H1 (cell line): ENCODE measurements around the gene WDR90. TPM values are rescaled to one million over a fixed set of nuclear protein-coding genes. Genes with fewer than 3 reads are reported as not detected.

ENCODE experiments used
- CTCF ChIA-PET: fragments of 300-600 bp; sonication (Branson Sonifier 250); formaldehyde crosslinking; loops from one replicate; lab custom pipeline; 2021; ENCODE audit not compliant: partially characterized antibody; lab: Charles Lee
- POLR2A ChIA-PET: fragments of 300-600 bp; sonication (Branson Sonifier 250); formaldehyde crosslinking; loops from one replicate; lab custom pipeline; 2021; ENCODE audit warnings: inconsistent platforms; ENCODE audit not compliant: partially characterized antibody; lab: Charles Lee
- DNase-seq, 2 experiments: peaks; one replicate each; pipeline versions ENCODE4 v3.0.0 to v3.0.0-alpha.2; 2010 to 2022; ENCODE audit warnings: low spot score in 2 of 2, low read depth in 1 of 2, mixed read lengths in 1 of 2
- FAIRE-seq: peaks from 2 replicates; lab custom pipeline; 2011; peaks lifted over from hg19 to GRCh38; lab: Jason Lieb, UNC
- H2AFZ ChIP-seq: 2 replicates; pipeline ENCODE4 v1.8.1; 2012; ENCODE audit warnings: low read length, inconsistent platforms
- H2AK5ac ChIP-seq: 2 replicates; pipeline ENCODE4 v1.6.1; 2013; ENCODE audit warnings: low read depth, low read length
- H2BK120ac ChIP-seq: replicated peaks from 2 replicates; pipeline ENCODE3; 2013; ENCODE audit warnings: low read depth, low read length, inconsistent platforms
- H2BK12ac ChIP-seq: 2 replicates; pipeline ENCODE4 v1.6.1; 2013; ENCODE audit warnings: low read depth, low read length
- H2BK15ac ChIP-seq: 2 replicates; pipeline ENCODE4 v1.6.1; 2013; ENCODE audit warnings: low read length
- H2BK20ac ChIP-seq: 2 replicates; pipeline ENCODE4 v1.6.1; 2013; ENCODE audit warnings: low read length
- H2BK5ac ChIP-seq: 2 replicates; pipeline ENCODE4 v1.6.1; 2013; ENCODE audit warnings: low read depth, low read length
- H3K14ac ChIP-seq: 2 replicates; pipeline ENCODE4 v1.6.1; 2013; ENCODE audit warnings: inconsistent platforms; ENCODE audit not compliant: insufficient read length
- H3K18ac ChIP-seq: 2 replicates; pipeline ENCODE4 v1.6.1; 2013; ENCODE audit warnings: low read length; ENCODE audit errors: extremely low read depth
- H3K23ac ChIP-seq: 2 replicates; pipeline ENCODE4 v1.6.1; 2013; ENCODE audit warnings: inconsistent platforms; ENCODE audit not compliant: insufficient read length
- H3K23me2 ChIP-seq: 2 replicates; pipeline ENCODE4 v1.6.1; 2013; ENCODE audit warnings: low read depth, low read length
- H3K27ac ChIP-seq: 2 replicates; pipeline ENCODE4 v1.6.1; 2011; ENCODE audit warnings: low read depth, low read length, inconsistent platforms
- H3K27me3 ChIP-seq, 4 experiments: replicated peaks in 1 of 4; 1 replicate in 1 of 4; 2 replicates in 3 of 4; pipeline versions ENCODE4 v1.6.1 to v1.8.1; 2011 to 2013; ENCODE audit warnings: low read length in 3 of 4, mild to moderate bottlenecking in 3 of 4, inconsistent platforms in 2 of 4, mixed read lengths in 2 of 4, moderate library complexity in 1 of 4; ENCODE audit not compliant: control insufficient read depth in 3 of 4, insufficient read depth in 3 of 4; ENCODE audit errors: extremely low read depth in 1 of 4
- H3K36me3 ChIP-seq, 4 experiments: 2 replicates each; pipeline versions ENCODE4 v1.6.1 to v1.8.1; 2011 to 2013; ENCODE audit warnings: mild to moderate bottlenecking in 4 of 4, low read length in 3 of 4, moderate library complexity in 2 of 4, control low read depth in 1 of 4, inconsistent platforms in 1 of 4; ENCODE audit not compliant: insufficient read depth in 4 of 4, control insufficient read depth in 2 of 4
- H3K4ac ChIP-seq: replicated peaks from 2 replicates; pipeline ENCODE3; 2013; ENCODE audit warnings: low read length, low read depth, mixed read lengths, inconsistent platforms; ENCODE audit not compliant: insufficient read length
- H3K4me1 ChIP-seq, 4 experiments: replicated peaks in 1 of 4; 1 replicate in 1 of 4; 2 replicates in 3 of 4; pipeline versions ENCODE4 v1.6.1 to v1.8.1; 2011 to 2013; ENCODE audit warnings: low read length in 3 of 4, inconsistent platforms in 2 of 4, mixed read lengths in 1 of 4; ENCODE audit not compliant: insufficient read depth in 4 of 4, control insufficient read depth in 3 of 4
- H3K4me2 ChIP-seq, 2 experiments: 2 replicates each; pipeline versions ENCODE4 v1.6.1 to v1.8.1; 2011 to 2013; ENCODE audit warnings: low read depth in 2 of 2, low read length in 2 of 2, control low read depth in 1 of 2, inconsistent platforms in 1 of 2, mild to moderate bottlenecking in 1 of 2; ENCODE audit not compliant: insufficient read depth in 1 of 2
- H3K4me3 ChIP-seq, 4 experiments: fragments of 200-600, 300-600 bp in 1 of 4; sonication (generic), shearing (Covaris generic), sonication (Bioruptor Twin) in 1 of 4; 2 replicates each; pipeline versions ENCODE4 v1.5.1 to v1.8.1; 2011 to 2016; ENCODE audit warnings: low read length in 4 of 4, low read depth in 3 of 4, control low read depth in 2 of 4, inconsistent platforms in 2 of 4, mild to moderate bottlenecking in 2 of 4, mixed read lengths in 1 of 4, moderate library complexity in 1 of 4; ENCODE audit not compliant: insufficient read depth in 2 of 4; ENCODE audit errors: extremely low read depth in 1 of 4
- H3K56ac ChIP-seq: replicated peaks from 2 replicates; pipeline ENCODE3; 2013; ENCODE audit warnings: low read depth, mild to moderate bottlenecking, mixed read lengths, low read length, inconsistent platforms; ENCODE audit not compliant: insufficient read length
- H3K79me1 ChIP-seq: 2 replicates; pipeline ENCODE4 v1.6.1; 2013; ENCODE audit warnings: low read depth, low read length, control low read depth
- H3K79me2 ChIP-seq, 2 experiments: 2 replicates each; pipeline versions ENCODE4 v1.6.1 to v1.8.1; 2012 to 2013; ENCODE audit warnings: low read length in 2 of 2, mild to moderate bottlenecking in 2 of 2, inconsistent platforms in 1 of 2; ENCODE audit not compliant: insufficient read depth in 2 of 2, control insufficient read depth in 1 of 2
- H3K9ac ChIP-seq, 4 experiments: replicated peaks in 1 of 4; 1 replicate in 1 of 4; 2 replicates in 3 of 4; pipeline versions ENCODE4 v1.6.1 to v1.8.1; 2011 to 2013; ENCODE audit warnings: low read depth in 3 of 4, low read length in 3 of 4, control low read depth in 2 of 4, mild to moderate bottlenecking in 2 of 4, moderate library complexity in 2 of 4, inconsistent platforms in 1 of 4; ENCODE audit errors: extremely low read depth in 1 of 4
- H3K9me3 ChIP-seq, 2 experiments: 2 replicates each; pipeline versions ENCODE4 v1.6.1 to v1.8.1; 2012 to 2013; ENCODE audit warnings: mild to moderate bottlenecking in 2 of 2, moderate library complexity in 2 of 2, control low read depth in 1 of 2, inconsistent platforms in 1 of 2, low read depth in 1 of 2, low read length in 1 of 2, mixed read lengths in 1 of 2; ENCODE audit not compliant: insufficient read depth in 2 of 2
- H4K20me1 ChIP-seq, 2 experiments: replicated peaks in 1 of 2; 2 replicates each; pipeline versions ENCODE3 to v1.8.1; 2011 to 2013; ENCODE audit warnings: inconsistent platforms in 2 of 2, low read length in 2 of 2, mild to moderate bottlenecking in 1 of 2; ENCODE audit not compliant: insufficient read depth in 2 of 2, control insufficient read depth in 1 of 2
- H4K5ac ChIP-seq: 2 replicates; pipeline ENCODE4 v1.6.1; 2013; ENCODE audit warnings: low read length, low read depth, mixed read lengths, inconsistent platforms; ENCODE audit not compliant: insufficient read length
- H4K8ac ChIP-seq: 2 replicates; pipeline ENCODE4 v1.8.0; 2013; ENCODE audit warnings: mild to moderate bottlenecking, moderate library complexity, low read length, inconsistent platforms; ENCODE audit not compliant: insufficient read depth; ENCODE audit errors: extremely low read depth
- H4K91ac ChIP-seq: replicated peaks from 2 replicates; pipeline ENCODE3; 2013; ENCODE audit warnings: low read length, mixed read lengths, inconsistent platforms; ENCODE audit not compliant: insufficient read length
- E2F6 ChIP-seq: IDR thresholded peaks from 2 replicates; pipeline ENCODE4 v1.6.1; 2012; ENCODE audit warnings: inconsistent platforms
- HDAC2 ChIP-seq, 2 experiments: fragments of 300-600 bp in 1 of 2; sonication (generic) in 1 of 2; IDR thresholded peaks; 2 replicates each; pipeline ENCODE4 v1.6.1; 2011 to 2012; ENCODE audit warnings: low read depth in 2 of 2, low read length in 2 of 2, mild to moderate bottlenecking in 2 of 2, moderate library complexity in 2 of 2, borderline replicate concordance in 1 of 2, inconsistent platforms in 1 of 2
- JUND ChIP-seq: IDR thresholded peaks from 2 replicates; pipeline ENCODE4 v1.6.1; 2011; ENCODE audit warnings: mild to moderate bottlenecking, improper control_type of control experiment, low read length
- MAFK ChIP-seq: IDR thresholded peaks from 2 replicates; pipeline ENCODE4 v1.6.1; 2012; ENCODE audit warnings: low read depth, mild to moderate bottlenecking, improper control_type of control experiment, low read length
- RNF2 ChIP-seq: fragments of 200-900, 300-1000 bp; sonication (generic); IDR thresholded peaks from 2 replicates; pipeline ENCODE4 v1.7.1; 2016; ENCODE audit warnings: borderline replicate concordance, low read depth, mild to moderate bottlenecking, antibody characterized with exemption, low read length; ENCODE audit not compliant: poor library complexity, severe bottlenecking; ENCODE audit errors: missing control alignments
- RXRA ChIP-seq: IDR thresholded peaks from 2 replicates; pipeline ENCODE4 v1.6.1; 2011; ENCODE audit warnings: low read depth, mild to moderate bottlenecking, low read length, moderate library complexity; ENCODE audit not compliant: insufficient read depth
- TAF1 ChIP-seq: IDR thresholded peaks from 2 replicates; pipeline ENCODE4 v1.6.1; 2011; ENCODE audit warnings: mild to moderate bottlenecking, low read depth, low read length
- TAF7 ChIP-seq: optimal IDR thresholded peaks from 2 replicates; pipeline ENCODE3; 2011; ENCODE audit warnings: low read depth, mild to moderate bottlenecking, inconsistent platforms, low read length, moderate library complexity, borderline replicate concordance
- TCF12 ChIP-seq: IDR thresholded peaks from 2 replicates; pipeline ENCODE4 v1.6.1; 2011; ENCODE audit warnings: low read depth, mild to moderate bottlenecking, low read length
- ZNF274 ChIP-seq: IDR thresholded peaks from 2 replicates; pipeline ENCODE4 v1.7.0; 2012; ENCODE audit warnings: low read length, borderline replicate concordance; ENCODE audit errors: extremely low read depth
- WGBS, 2 experiments: shearing (Covaris generic) in 1 of 2; methylation state at CpG; one replicate each; pipeline versions ENCODE4 v1.1.6 to v1.1.7; 2013 to 2015; ENCODE audit warnings: low lambda C conversion rate in 2 of 2, mixed read lengths in 2 of 2, inconsistent platforms in 1 of 2, low coverage in 1 of 2, missing lambda C conversion rate in 1 of 2; ENCODE audit not compliant: insufficient replicate concordance in 2 of 2, insufficient coverage in 1 of 2, insufficient read length in 1 of 2; ENCODE audit errors: extremely low coverage in 1 of 2, missing lambda C conversion rate in 1 of 2; 5-methylcytosine and 5-hydroxymethylcytosine counted together
- polyA plus RNA-seq, 7 experiments: library from polyadenylated mRNA; depleted of rRNA in 3 of 7; stranded (reverse) in 5 of 7; unstranded in 2 of 7; fragments of >200 nt in 5 of 7; fragments of 200-250 nt in 2 of 7; gene quantifications; 1 replicate in 5 of 7; 2 replicates in 1 of 7; 4 replicates in 1 of 7; pipeline versions ENCODE4 v1.2.1 to v1.2.3, GENCODE V29; 2011 to 2013; ENCODE audit warnings: missing spikeins in 2 of 7, mixed read lengths in 2 of 7
- total RNA-seq: library from RNA; stranded (reverse); fragmentation: NEBNext Ultra II Directional; extraction: Animal tissue kit (Norgen Biotek cat#: 25700); gene quantifications from 2 replicates; pipeline ENCODE4 v1.2.1, GENCODE V29; 2021

The WDR90 gene
- total and polyA plus RNA-seq, 2 of the 8 experiments (the other 6 are each of a cell fraction or from before 2014, with no cell fraction given): 24.0 to 47.2 TPM

GRCh38 chr16:674214-674881 lies 25.2 kb downstream of the WDR90 start:
- Histone ChIP-seq H3K27ac (no peak overlapping the region), H2AFZ (no peak overlapping the region), H3K9me3 (no peaks in the 10 kb centered on the region), H2BK12ac (no peak overlapping the region), H4K5ac (no peak overlapping the region), H3K36me3 (peaks cover 14 to 44% (median 32%) of the 10 kb centered on the region in 4 experiments), H2BK5ac (peak overlapping the region; percentile 56; the same call in 1 of the 2 replicates), H3K4me1 (peaks cover 0 to 28% (median 22%) of the 10 kb centered on the region in 4 experiments; a peak in 6 of 7 replicates), H2BK15ac (no peak overlapping the region), H4K8ac (no peak overlapping the region; the same call in 1 of the 2 replicates), H3K4me3 (peak overlapping the region in 2 of 4 experiments; percentile 56 to 74; a peak in 3 of 8 replicates), H4K20me1 (peaks cover 5 to 27% of the 10 kb centered on the region in 2 experiments), H3K4me2 (peak overlapping the region; percentile 79 to 99), H3K23ac (no peak overlapping the region), H3K18ac (peak overlapping the region; percentile 60; the same call in 1 of the 2 replicates), H3K79me1 (peaks cover 3% of the 10 kb centered on the region), H4K91ac (no peak overlapping the region), H2BK20ac (no peak overlapping the region), H3K23me2 (peaks cover 7% of the 10 kb centered on the region), H3K56ac (no peak overlapping the region), H3K9ac (no peak overlapping the region), H2AK5ac (no peak overlapping the region), H3K4ac (no peak overlapping the region), H2BK120ac (no peak overlapping the region), H3K27me3 (peaks cover 0 to 2% (median 0%) of the 10 kb centered on the region in 4 experiments; a peak in 2 of 7 replicates), H3K79me2 (peaks cover 0 to 2% of the 10 kb centered on the region in 2 experiments; a peak in 1 of 4 replicates), H3K14ac (no peak overlapping the region)
- 88% methylated on average over 21 of the region's 22 CpGs; no CpG with 5 or more reads in 1 of the 2 experiments for WGBS, 2 experiments
- DNase-seq (peak in 1 of 2 experiments; percentile 55), FAIRE-seq (no peak)
- POLR2A ChIA-PET: interaction anchor here (1.2 to 17.4 kb wide), 16 partner anchors 4 to 121 kb away, joined by 3 to 214 read pairs (median 6); partner anchors contain the start of genes CCDC78, JMJD8, METRN and METTL26
- CTCF ChIA-PET: interaction anchor here (0.9 to 12.0 kb wide), 7 partner anchors 14 to 111 kb away, joined by 3 to 75 read pairs (median 3); partner anchors contain the start of gene WDR24
- TF ChIP-seq TCF12 (no peak), MAFK (no peak), E2F6 (no peak), RXRA (no peak), HDAC2 (IDR thresholded peaks at IDR 0.05; ENCODE audit: borderline replicate concordance in 1 of 2, low read depth in 2 of 2, low read length in 2 of 2) (no peak), ZNF274 (no peak), RNF2 (no peak), TAF7 (no peak), JUND (no peak), TAF1 (no peak)
